ENCODE measurements around the gene PPP1R13B.

GRCh38 chr14:103763730-103764488 lies 83.5 kb downstream of the PPP1R13B start:
- TF ChIP-seq USF2 (IDR thresholded peaks at IDR 0.05; ENCODE audit: borderline replicate concordance, low read depth, low read length) = no peak
- no peak for TF ChIP-seq POLR2AphosphoS5 (IDR thresholded peaks at IDR 0.05; ENCODE audit: low read depth, low read length)
- TF ChIP-seq MAX (IDR thresholded peaks at IDR 0.05; ENCODE audit: low read depth) = no peak
- no peak for TF ChIP-seq CTCF (IDR thresholded peaks at IDR 0.05)
- TF ChIP-seq RCOR1 (IDR thresholded peaks at IDR 0.05; ENCODE audit: low read length) = no peak
- no peak for TF ChIP-seq ZBTB33 (IDR thresholded peaks at IDR 0.05; ENCODE audit: borderline replicate concordance, low read depth)
- TF ChIP-seq PBX3 (IDR thresholded peaks at IDR 0.05) = no peak
- no peak for TF ChIP-seq CHD2 (IDR thresholded peaks at IDR 0.05; ENCODE audit: low read length, partially characterized antibody)
